ENCODE data around the gene PIEZO1. TPM values are rescaled to one million over a fixed set of nuclear protein-coding genes. Genes with fewer than 3 reads are reported as not detected.

Gene PIEZO1
- total RNA-seq, 1 donor from 2014 or later = 160 TPM

DNA sequence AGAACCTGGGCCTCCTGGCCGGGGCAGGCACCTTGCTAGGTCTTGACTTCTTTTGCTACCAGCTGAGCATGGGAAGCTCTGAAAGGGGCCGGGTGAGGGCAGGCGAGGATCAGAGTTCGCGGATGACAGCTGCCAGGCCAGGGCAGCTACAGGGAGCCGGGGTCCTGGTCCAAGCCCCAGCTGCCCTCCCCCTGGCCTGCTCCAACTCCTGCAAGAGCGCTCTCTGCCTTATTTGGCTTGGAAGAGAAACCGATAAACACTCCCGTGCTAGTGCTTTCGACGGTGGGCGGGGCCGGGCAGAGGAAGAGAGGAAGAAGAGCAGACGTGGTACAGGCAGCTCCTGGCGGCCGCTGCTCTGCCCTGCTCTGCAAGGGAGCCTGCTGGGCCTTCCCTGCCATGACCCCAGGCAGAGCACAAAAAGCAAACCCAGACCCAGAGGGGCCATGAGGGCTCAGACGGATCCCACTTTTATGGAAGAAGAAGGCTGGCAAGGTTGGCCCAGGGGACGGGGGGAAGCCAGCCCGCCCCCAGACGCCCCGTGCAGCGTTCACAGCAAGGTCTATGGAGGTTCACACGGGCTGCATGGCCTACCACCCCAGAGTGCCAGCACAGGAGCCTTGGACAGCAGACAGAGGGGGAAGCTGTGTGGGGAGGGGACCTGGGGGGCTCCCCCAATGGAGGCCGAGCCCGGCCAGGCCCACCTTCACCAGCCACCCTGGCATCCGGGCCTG, 25.6 kb downstream of the PIEZO1 start:
- Mint-ChIP-seq H3K9me3 (no peaks in the 10 kb centered on the region), H3K4me3 (no peak overlapping the region)
- DNase-seq (ENCODE audit: low spot score in 2 of 2, unreplicated experiment in 2 of 2) = no peak

DNA sequence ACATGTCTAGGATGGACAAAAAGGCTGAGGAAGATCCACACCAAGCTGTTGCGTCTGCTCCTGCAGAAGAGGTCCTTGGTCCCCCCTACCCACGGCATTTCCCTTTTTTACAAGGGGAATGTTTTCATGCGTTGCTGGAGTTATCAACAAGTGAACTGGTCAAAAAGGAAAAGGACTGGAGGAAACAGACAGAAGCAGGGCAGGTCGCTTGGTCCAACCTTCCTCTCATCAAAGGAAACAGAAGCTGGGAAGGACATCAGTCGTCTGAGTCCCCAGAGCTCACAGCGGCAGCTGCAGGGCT, 26.1 kb downstream of the PIEZO1 start:
- Mint-ChIP-seq H3K36me3 (no peaks in the 10 kb centered on the region), H3K4me1 (peaks cover 44% of the 10 kb centered on the region), H3K27ac (peak overlapping the region; percentile 43), H3K27me3 (ENCODE audit: low read depth) (no peaks in the 10 kb centered on the region), H3K9me3 (no peaks in the 10 kb centered on the region), H3K4me3 (no peak overlapping the region)
- DNase-seq (ENCODE audit: low spot score in 2 of 2, unreplicated experiment in 2 of 2) = no peak
- TF ChIP-seq, protein P1, sequence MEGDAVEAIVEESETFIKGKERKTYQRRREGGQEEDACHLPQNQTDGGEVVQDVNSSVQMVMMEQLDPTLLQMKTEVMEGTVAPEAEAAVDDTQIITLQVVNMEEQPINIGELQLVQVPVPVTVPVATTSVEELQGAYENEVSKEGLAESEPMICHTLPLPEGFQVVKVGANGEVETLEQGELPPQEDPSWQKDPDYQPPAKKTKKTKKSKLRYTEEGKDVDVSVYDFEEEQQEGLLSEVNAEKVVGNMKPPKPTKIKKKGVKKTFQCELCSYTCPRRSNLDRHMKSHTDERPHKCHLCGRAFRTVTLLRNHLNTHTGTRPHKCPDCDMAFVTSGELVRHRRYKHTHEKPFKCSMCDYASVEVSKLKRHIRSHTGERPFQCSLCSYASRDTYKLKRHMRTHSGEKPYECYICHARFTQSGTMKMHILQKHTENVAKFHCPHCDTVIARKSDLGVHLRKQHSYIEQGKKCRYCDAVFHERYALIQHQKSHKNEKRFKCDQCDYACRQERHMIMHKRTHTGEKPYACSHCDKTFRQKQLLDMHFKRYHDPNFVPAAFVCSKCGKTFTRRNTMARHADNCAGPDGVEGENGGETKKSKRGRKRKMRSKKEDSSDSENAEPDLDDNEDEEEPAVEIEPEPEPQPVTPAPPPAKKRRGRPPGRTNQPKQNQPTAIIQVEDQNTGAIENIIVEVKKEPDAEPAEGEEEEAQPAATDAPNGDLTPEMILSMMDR (IDR thresholded peaks at IDR 0.05; ENCODE audit: unreplicated experiment) = no peak

More for the DNA sequence above, 25.6 kb downstream of the PIEZO1 start:
- Mint-ChIP-seq H3K27ac (peak overlapping the region; percentile 88), H3K4me1 (peaks cover 48% of the 10 kb centered on the region), H3K36me3 (no peaks in the 10 kb centered on the region), H3K27me3 (ENCODE audit: low read depth) (no peaks in the 10 kb centered on the region)
- TF ChIP-seq, protein P1 (IDR thresholded peaks at IDR 0.05; ENCODE audit: unreplicated experiment) = no peak

DNA sequence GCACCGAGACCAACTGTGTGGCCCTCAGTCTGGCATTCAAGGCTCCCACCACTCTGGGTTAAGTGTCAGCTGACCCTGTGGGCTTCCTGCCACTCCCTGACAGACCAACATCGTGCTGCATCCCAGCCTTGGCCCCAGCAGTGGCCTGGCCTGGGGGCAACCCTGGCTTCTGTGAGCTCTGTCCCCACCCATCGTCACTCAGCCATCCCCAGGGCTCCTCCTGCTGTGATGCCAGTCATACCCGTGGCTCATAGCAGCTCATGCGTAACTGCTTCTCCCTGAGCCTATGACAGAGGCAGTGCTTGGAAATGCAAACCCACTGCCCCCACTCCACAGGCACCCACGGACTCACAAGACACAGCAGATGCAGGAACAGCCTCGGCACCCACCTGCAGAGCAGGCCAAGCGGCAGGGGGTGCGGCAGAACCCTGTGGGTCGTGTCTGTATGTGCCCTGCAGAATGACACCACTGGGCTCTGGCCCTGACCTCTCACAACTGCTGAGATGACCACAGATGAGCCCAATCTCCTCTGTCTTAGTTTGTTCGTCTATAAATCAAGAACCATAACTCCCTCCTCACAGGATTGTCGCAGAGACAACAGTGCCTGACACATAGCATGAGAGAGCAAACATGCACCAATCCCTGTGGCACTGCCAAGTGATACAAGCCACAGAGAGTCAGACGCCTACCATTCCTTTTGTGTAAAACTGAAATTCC, 26.6 kb downstream of the PIEZO1 start:
- no peak for DNase-seq (ENCODE audit: low spot score in 2 of 2, unreplicated experiment in 2 of 2)
- H3K4me3 Mint-ChIP-seq = no peak overlapping the region
- no peaks in the 10 kb centered on the region for H3K36me3 Mint-ChIP-seq
- H3K27ac Mint-ChIP-seq = no peak overlapping the region
- H3K4me1 Mint-ChIP-seq = peaks cover 41% of the 10 kb centered on the region
- no peaks in the 10 kb centered on the region for H3K9me3 Mint-ChIP-seq
- no peaks in the 10 kb centered on the region for H3K27me3 Mint-ChIP-seq (ENCODE audit: low read depth)
- TF ChIP-seq, protein P1 (IDR thresholded peaks at IDR 0.05; ENCODE audit: unreplicated experiment) = no peak

DNA sequence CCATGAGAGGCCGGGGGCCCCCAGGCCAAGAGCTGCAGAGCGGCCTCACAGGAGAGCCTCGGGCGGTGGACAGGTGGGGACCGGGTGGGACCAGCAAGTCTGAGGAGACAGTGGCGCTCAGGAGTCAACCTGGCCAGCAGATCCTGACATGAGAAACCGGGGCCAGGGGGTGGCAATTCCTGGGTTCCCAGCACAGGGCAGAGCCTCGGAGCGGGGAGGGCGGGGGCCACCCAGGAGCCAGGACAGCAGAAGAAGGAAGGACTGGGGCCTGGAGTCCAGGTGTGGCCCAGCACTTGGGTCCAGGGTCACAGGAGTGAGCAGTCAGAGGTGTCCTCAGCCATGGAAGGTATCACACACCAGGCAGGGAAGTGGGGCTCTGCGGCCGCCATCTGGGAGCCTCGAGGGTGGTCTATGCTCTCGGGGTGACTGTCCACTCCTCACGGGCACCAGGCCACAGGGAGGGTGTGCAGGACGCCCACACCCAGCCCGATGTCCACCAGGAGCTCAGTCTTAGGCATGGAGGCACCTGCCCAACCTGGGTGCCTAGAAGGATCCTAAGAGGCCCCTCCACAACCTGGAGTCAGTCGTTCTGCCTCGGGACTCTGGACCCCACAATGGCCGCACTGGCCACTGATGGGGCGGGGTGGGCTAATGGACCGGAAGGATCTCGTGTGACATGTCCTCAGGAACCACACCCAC, 29.1 kb downstream of the PIEZO1 start:
- TF ChIP-seq, protein P1 (IDR thresholded peaks at IDR 0.05; ENCODE audit: unreplicated experiment) = no peak
- Mint-ChIP-seq H3K27ac (no peak overlapping the region), H3K4me1 (peaks cover 26% of the 10 kb centered on the region), H3K9me3 (no peaks in the 10 kb centered on the region), H3K27me3 (ENCODE audit: low read depth) (no peaks in the 10 kb centered on the region), H3K36me3 (no peaks in the 10 kb centered on the region), H3K4me3 (no peak overlapping the region)
- no peak for DNase-seq (ENCODE audit: low spot score in 2 of 2, unreplicated experiment in 2 of 2)

DNA sequence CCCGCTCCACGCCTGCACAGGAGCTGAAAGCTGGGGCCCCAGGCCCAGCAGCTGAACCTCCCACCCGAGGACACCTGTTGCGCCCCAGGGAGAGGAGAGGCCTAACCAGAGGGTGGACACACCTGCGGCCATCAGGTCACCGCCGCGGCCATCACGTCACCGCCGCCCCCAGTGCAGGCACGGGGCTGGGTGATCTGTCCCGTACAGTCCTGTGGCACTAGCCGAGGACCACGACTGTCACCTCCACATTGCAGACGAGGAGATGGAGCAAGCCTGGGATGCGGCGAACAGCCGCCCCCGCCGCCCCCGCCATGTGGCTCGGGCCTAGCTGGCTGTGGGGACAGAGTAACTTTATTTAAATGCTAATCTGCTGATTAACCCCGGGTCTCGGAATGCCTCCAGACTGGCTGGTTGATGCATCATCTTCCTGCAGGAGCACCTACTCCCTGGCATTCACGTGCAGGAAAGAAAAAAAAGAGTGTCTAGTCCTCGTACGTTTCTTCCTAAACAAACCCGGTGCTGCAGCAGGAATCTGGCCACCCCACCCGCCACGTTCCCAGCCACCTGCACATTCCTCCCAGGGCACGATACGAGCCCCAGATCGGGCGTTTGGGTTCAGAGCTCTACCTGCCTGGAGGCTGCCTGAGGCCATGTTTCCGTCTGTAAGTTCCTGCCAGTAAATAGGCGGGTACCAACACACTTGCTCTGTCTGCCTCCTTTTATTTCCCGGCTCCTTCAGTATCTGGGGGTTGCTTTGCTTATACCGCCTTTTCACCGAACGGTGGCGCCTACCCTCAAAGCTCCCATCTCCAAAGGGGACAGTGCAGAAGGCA, 29.9 kb downstream of the PIEZO1 start:
- DNase-seq (ENCODE audit: low spot score in 2 of 2, unreplicated experiment in 2 of 2) = no peak
- TF ChIP-seq, protein P1 (IDR thresholded peaks at IDR 0.05; ENCODE audit: unreplicated experiment) = peak; percentile 43
- H3K36me3 Mint-ChIP-seq = no peaks in the 10 kb centered on the region
- H3K4me3 Mint-ChIP-seq = no peak overlapping the region
- H3K9me3 Mint-ChIP-seq = no peaks in the 10 kb centered on the region
- H3K27ac Mint-ChIP-seq = peak overlapping the region; percentile 85
- no peaks in the 10 kb centered on the region for H3K27me3 Mint-ChIP-seq (ENCODE audit: low read depth)
- H3K4me1 Mint-ChIP-seq = peaks cover 21% of the 10 kb centered on the region
